Activated T-helper 1 cell treated with anti-CD3 and anti-CD28 coated beads, Interleukin-2, amount 50 U/mL, for 16 hours (primary cell): ENCODE measurements around the gene IL12RB2.

Source experiments
- DNase-seq, 2 donors: peaks; one replicate each; pipeline ENCODE4 v3.0.0-alpha.2; 2020; ENCODE audit warnings: low read depth in 1 of 2, low spot score in 1 of 2

Gene IL12RB2

DNA sequence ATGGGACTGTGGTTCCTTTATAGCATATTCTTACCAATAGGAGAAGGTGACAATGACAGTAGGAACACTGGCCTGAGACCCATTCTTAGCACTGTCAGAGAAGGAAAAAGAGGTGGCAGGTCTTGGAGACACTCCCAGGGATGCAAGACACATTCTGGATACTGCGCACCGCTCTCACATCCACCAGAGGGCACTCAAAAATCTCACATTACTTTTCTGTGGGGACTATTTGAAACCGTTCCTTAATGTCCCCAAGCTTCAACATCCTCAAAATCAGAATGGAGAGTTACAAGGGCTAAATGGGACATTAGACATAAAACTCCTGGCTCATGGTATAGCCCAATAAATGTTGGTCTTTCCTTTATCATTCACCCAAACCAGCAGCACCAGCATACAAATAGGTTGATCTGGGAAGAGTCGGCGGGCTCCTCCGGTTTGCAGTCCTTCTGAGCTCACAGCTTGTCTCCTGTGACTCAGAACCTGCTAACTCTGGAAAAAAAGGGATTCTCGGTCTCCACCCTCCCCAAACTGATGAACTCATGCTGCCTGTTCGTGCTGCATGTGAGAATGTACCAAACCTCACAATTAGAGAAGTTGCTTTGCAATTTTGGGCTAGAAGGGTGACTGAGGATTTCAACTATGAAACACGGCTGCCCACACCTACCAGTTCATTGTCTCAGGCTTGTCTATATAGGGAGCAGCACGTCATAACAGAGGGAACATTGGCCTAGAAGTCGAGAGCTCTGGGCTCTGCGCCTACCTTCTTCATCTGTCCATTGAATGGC is 40.2 kb downstream of the IL12RB2 start:
- DNase-seq = no peak

DNA sequence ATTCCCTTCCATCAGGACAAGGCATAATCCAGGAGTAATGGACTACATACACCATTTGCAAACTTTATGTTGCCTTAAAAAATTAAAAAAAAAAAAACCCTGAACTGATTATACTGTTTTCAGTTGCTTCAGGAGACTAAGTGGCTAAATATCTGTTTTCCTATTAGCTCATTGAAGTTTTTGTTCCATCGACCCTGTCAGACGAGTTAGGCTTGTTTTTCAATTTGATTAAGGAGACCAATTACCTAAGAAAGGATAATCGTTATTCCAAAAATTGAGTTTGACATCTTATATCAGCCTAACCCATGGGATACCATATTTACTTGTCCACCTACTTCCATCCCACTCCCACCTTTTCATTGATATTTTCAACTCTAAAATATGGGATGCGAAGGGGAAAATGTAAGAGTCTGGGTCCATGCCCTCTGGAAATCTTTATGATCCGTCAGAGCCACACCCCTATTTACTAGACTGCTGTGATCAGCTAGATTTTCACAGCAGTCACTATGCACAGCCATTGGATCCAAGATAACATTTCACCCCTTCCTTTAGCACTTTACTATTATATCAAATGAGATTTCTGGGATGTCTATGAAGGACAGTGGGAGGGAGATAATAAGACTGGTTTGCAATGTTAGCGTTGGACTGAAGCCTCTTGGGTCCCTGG is 41.0 kb downstream of the IL12RB2 start:
- no peak for DNase-seq

DNA sequence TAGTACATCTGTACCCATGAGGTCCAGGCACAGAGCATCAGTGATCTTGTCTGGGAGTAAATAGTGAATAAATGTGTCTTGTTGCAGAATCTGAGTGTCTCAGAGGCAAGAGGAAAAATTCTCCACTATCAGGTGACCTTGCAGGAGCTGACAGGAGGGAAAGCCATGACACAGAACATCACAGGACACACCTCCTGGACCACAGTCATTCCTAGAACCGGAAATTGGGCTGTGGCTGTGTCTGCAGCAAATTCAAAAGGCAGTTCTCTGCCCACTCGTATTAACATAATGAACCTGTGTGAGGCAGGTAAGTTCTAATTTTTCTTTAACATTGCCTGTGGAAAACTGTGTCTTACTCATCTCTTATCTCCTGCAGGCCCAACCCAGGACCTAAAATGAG is 43.1 kb downstream of the IL12RB2 start:
- no peak for DNase-seq

DNA sequence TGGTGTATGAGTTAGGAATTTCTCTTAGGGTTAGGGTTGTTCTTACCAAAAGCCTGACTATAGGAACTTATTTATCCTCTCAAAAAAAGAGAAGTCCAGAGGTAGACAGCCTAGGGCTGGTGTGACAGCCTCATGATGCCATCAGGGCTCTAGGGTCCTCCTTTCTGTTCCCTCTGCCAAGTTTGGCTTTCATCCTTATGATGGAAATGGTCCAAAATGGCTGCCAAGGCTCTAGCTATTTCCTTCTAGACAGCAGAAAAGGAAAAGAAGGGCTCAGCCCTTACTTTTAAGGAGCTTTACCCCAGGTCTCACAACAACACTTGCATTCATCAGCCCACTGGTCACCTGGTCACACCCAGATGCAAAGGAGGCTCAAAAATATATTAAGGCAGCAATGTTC is 44.5 kb downstream of the IL12RB2 start:
- DNase-seq = no peak

DNA sequence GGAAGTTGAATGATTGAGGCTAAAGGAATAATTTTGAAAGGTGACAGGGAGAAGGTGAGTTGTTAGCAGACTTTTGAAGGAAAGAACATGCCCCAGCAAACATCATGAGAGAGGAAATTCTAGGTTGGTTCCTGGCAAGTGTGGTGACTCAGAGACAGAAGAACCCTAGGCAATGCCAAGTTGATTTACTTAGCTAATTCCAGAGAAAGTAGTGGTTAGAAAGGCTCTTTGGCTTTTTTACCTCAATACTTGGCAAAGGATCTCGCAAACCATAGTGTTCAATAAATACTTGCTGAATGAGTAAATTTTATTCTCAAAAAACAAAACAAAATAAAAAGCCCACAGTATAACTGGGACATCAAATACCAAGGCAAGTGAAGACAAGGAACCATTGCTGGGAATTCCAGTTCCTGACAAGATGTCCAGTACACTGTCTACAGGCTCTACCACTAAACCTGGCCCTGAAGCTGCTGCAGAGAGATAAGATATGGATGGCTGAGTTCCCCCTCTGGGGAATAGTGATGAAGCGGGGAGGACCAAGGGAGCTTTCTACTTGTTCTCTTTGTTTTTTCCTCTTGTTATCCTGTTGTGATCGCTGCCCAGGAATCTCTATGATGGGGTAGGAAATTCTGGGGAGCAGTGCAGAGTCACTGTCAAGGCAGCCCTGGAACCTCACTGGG is 48.2 kb downstream of the IL12RB2 start:
- no peak for DNase-seq

DNA sequence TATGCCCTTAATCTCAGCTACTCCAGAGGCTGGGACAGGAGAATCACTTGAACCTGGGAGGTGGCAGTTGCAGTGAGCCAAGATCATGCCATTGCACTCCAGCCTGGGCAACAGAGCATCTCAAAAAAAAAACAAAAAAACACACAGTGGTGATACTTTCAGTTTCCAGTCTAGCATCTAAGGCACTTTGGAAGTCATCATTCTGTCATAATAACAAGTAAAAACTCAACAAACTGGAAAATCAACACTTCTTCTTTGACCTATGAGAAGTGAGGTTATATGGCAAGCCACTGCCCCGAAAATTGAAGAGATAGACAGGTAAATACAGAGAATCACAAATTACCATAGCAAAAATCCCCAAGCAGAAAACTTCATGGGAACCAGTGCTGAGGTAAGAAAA is 51.9 kb downstream of the IL12RB2 start:
- DNase-seq = no peak

DNA sequence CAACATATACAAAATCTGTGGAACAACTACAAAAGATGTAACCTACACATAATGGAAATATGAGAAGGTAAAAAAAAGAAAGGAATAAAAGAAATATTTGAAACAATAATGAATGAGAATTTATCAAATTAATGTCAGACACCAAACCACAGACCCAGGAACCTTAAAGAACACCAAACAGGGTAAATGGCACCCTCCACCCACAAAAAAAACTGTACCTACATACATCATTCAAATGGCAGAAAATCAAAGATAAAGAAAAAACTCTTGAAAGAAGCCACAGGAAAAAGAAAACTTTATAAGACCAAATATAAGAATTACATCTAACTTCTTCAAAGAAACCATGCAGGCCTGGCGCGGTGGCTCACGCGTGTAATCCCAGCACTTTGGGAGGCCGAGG is 54.0 kb downstream of the IL12RB2 start:
- DNase-seq = no peak

DNA sequence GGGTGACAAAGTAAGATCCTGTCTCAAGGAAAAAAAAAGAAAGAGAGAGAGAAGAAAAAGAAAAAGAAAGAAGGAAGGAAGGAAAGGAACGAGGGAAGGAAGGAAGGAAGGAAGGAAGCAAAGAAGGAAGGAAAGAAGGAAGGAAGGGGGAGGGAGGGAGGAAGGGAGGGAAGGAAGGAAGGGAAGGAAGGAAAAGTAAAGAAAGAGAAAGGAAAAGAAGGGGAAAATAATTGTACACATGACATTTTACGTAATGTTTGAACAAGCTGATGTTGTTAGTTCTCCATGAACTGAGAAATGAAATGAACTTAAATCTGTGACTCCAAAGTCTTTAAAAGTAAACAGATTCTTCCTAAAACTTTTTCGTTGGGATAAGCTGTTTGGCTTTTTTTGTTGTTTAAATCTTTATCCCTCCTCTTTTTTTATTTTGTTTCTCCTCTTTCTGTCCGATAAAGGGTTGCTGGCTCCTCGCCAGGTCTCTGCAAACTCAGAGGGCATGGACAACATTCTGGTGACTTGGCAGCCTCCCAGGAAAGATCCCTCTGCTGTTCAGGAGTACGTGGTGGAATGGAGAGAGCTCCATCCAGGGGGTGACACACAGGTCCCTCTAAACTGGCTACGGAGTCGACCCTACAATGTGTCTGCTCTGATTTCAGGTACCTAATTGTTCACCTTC is 59.8 kb downstream of the IL12RB2 start:
- no peak for DNase-seq

DNA sequence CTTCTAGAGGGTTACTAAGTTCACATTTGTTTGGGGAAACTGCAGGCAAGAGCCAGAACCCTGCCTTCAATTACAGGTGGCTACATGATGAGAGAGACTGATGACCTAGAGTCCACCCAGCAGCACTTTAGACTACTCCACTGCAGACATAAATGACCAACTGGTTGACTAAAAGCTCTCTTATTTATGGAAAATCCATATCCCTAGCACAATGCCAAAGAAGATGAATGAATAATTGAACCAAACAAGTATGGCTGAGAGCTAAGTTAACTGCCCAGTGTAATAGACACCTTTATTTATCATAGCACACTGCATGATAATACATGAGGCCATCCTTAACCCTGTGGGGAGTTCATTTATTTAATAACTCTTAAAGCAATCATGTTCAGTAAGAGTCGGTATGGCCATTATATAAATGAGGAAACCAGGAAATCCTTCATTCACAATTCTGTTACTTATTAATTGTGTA is 60.4 kb downstream of the IL12RB2 start:
- no peak for DNase-seq

DNA sequence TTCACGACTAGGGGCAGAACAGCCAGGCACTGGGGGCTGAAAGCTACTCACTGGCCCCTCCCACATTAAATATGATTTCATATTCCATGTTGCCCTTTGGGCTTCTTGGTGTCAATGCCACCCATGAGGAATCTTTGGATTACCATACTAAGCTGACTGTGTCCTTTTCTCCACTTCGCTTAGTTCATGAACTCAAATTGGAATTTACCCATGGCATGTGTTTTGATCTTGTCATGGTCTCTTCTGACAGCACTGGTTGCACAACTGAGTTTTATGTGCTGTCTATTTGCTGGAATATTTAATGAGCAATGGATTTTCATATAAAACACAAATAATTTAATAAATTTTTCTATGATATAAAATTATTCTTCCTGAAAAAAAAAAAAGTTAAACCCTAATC is 63.4 kb downstream of the IL12RB2 start:
- no peak for DNase-seq

DNA sequence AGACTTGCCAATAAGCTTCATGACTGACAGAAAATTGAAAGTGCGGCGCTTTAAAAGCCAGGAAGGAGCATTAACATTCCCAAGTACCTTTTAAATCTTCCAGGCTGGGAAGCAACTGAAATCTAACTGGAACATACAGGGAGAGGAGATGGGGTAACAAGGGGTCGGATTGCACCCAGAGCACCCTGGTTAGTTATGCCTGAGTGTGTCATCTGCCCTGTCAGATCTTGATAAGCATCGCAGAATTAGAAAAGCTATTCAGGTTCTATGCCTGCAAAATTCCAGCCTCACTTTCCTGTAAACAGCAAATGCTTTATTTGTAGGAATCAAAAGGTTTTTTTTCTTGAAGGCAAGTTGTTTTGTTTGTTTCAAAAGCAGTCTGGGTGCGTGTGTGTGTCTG is 64.0 kb downstream of the IL12RB2 start:
- DNase-seq = no peak

DNA sequence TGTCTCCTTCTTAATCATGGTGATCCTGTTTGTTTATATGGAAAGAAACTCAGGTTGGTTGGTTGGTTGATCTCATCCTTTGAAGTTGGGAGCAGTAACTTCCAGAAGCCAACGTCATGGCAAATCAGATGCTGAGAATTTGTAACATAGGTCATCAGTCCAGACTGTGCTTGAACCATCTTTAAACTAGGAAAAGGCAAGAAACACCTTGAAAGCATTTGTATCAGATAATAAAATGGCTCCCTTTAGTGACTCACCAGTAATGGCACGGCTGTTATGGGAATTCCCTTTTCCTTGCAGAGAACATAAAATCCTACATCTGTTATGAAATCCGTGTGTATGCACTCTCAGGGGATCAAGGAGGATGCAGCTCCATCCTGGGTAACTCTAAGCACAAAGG is 64.5 kb downstream of the IL12RB2 start:
- DNase-seq = no peak

DNA sequence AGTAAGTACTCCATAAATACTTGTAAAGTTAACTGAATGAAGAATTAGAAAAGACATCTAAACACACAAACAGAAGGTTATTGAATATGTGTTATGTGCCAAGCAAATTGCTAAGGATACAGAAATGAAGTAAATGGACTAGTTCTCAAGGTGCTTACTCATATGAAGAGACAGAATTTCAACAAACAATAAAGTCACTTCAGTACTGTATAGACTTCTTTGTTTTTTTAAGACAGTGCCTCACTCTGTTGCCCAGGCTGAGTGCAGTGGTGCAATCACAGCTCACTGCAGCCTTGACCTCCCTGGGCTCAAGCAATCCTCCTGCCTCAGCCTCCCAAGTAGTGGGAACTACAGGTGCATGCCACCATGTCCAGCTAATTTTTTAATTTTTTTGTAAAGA is 65.2 kb downstream of the IL12RB2 start:
- no peak for DNase-seq

DNA sequence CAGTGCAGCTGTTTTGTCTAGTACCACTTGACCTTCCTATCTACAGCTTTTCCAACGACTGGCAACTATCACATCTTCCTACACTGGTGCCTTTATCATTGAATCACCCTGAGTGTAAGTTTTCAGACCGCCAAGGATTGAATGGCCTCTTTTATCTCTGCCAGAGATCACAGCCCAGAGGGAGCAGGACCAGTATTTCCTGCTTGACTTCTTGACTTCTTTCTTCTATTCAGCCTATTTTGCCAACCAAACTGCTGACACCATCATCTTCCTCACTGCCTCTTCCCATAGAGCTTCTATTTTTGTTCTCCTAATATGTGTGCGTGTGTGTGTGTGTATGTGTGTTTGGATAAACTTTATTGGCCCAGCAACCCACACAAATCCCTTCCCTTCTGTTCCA is 68.7 kb downstream of the IL12RB2 start:
- DNase-seq = no peak

DNA sequence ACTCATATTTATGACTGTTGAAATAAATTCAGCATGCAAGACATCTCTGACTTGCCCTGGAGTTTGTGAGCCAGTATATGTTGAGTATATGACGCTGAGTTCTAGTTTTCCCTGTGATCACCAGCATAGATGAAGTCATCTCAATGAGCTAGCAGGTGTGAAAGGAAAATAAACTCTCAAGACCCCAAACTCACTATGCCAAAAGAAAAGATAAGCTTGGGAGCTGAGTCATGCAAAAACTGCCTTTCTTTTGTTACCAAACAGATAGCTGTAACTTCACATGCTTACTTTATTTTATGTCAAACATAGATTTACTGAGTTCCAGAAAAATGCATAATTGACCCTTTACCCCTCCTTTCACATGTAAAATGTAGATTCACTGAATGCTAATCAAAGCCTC is 69.6 kb downstream of the IL12RB2 start:
- DNase-seq = no peak

DNA sequence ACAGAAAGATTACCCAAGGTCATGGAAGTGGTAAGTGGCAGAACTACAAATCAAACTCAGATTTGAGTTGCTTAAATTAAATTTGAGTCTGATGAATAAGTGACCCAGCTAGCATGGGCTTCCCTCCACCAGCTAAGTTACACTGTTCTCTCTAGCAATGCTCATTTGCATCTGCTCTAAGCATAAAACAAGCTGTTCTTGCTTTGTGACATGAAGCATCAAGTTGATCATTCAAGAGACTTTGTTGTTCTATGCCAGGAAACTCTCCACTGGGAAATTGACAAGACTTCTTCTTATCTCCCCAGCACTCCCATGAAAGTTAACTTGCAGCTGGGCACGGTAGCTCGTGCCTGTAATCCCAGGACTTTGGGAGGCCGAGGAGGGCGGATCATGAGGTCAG is 73.5 kb downstream of the IL12RB2 start:
- no peak for DNase-seq

DNA sequence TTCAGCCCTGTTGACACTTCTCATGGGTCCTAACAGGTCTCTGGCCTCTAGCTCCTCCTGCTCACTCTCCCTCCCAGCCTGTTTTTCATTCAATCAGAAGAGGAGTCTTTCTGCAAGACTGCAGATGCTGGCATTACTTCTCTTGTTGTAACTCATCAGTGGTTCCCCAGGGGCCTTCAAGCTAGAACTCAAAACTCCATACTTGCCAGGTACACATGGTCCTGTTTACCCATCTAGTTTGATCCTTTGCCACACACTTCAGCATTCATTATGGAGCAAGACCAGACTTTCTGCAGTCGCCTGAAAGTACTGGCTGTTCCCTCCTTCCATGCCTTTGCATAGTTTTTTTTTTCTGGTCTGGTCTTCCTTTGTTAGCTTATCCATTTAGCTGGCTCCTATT is 74.6 kb downstream of the IL12RB2 start:
- DNase-seq = no peak

DNA sequence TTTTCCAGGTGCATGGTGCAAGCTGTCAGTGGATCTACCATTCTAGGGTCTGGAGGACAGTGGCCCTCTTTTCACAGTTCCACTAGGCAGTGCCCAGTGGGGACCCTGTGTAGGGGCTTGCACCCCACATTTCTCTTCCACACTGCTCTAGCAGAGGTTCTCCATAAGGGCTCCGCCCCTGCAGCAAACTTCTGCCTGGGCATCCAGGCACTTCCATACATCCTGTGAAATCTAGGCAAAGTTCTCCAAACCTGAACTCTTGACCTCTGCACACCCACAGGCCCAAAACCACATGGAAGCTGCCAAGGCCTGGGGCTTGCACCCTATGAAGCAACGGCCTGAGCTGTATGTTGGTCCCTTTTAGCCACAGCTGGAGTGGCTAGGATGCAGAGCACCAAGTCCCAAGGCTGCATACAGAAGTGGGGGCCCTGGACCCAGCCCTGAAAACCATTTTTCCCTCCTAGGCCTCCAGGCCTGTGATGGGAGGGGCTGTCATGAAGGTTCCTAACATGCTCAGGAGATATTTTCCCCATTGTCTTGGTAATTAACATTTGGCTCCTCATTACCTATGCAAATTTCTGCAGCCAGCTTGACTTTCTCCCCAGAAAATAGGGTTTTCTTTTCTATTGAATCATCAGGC is 76.4 kb downstream of the IL12RB2 start:
- DNase-seq = no peak

DNA sequence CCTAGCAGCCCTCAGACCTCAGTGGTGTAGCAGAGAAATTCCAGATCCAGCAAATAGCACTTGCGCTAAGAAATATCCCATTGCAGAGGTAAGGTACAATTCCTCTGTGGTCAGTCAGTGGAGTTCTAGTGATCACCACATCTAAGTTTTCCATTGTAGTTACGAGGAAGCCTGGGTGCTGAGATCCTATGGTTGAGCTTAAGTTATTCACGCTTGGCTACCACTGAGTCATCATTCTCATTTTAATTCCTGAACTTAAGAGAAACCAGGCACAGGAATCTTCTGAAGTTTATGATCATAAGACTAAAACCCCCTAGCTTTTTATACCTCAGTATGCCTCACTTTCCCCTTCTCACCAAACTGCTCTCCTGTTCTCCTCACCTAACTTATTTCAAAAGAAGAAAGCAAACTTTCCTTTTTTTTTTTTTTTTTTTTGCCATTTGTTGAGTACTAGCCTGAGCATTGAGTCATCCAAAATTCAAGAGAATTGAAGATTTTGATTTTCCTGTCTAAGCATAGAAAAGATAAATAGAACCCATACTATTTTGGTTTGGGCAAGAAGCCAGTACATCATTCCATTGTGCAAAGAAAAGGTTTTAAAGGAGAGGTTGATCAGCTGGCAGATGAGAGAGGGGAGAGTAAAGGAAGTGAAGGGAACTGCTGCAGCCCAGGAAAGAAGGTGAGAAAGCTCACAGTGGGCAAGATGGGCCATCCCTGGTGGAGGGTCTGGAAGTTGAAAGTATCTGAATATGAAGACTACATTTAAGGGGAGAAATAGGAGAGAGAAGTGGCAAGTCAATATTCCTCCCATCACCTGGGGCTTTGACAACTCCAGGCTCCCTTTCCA is 82.6 kb downstream of the IL12RB2 start:
- DNase-seq = no peak

DNA sequence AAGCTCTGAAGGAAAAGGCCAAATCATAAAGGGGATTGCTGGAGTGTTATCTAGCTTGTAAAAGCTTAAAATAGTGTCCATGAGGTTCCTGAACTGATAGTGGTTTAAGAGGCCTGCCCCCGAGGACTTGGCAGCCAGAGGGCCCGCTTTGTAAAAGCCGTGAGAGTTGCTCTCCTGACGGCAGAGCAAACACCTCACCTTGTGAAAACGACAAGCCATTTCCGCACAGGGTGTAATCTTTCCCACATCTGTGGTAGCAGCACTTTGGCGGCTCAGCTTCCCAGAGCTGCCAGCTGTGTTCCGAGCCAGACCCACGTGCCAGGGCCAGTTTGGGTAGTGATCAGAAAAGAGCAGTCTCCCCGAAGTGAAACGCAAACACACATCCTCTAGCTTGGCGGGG is 85.6 kb downstream of the IL12RB2 start:
- no peak for DNase-seq
